Measurements from ENCODE around the gene ALG14.
A peak's percentile ranks its signal among the peaks of the same experiment; 100 is the strongest.
"Not testable (repeated sequence)": the region's sequence is repeated elsewhere in the genome, so short reads cannot be mapped to it uniquely, and the experiment has no call there.

ALG14 gene

GRCh38 chr1:95072117-95072516, 634 bp downstream of the ALG14 start:
- TF ChIP-seq ZNF274 (IDR thresholded peaks at IDR 0.05; ENCODE audit: low read depth, low read length): no peak
- H3K4me3 ChIP-seq (ENCODE audit: low read length): peak overlapping the region; percentile 77

- TF ChIP-seq ZNF274 (IDR thresholded peaks at IDR 0.05; ENCODE audit: low read depth, low read length): no peak
- no peak overlapping the region; the same call in 1 of the 2 replicates for H3K4me3 ChIP-seq (ENCODE audit: low read length)
Observed at GRCh38 chr1:95071539-95071938, 1.2 kb downstream of the ALG14 start.

GRCh38 chr1:95069710-95070093, 3.0 kb downstream of the ALG14 start:
- H3K4me3 ChIP-seq (ENCODE audit: low read length): no peak overlapping the region
- no peak for TF ChIP-seq ZNF274 (IDR thresholded peaks at IDR 0.05; ENCODE audit: low read depth, low read length)

GRCh38 chr1:95068956-95069709, 3.6 kb downstream of the ALG14 start:
- H3K4me3 ChIP-seq (ENCODE audit: low read length): no peak overlapping the region
- no peak for TF ChIP-seq ZNF274 (IDR thresholded peaks at IDR 0.05; ENCODE audit: low read depth, low read length)

- no peak for TF ChIP-seq ZNF274 (IDR thresholded peaks at IDR 0.05; ENCODE audit: low read depth, low read length)
- H3K4me3 ChIP-seq (ENCODE audit: low read length): no peak overlapping the region
Observed at GRCh38 chr1:95067568-95067967, 5.2 kb downstream of the ALG14 start.

- no peak for TF ChIP-seq ZNF274 (IDR thresholded peaks at IDR 0.05; ENCODE audit: low read depth, low read length)
- no peak overlapping the region for H3K4me3 ChIP-seq (ENCODE audit: low read length)
Observed at GRCh38 chr1:95067062-95067461, 5.7 kb downstream of the ALG14 start.

GRCh38 chr1:95061445-95062006, 11.2 kb downstream of the ALG14 start:
- H3K4me3 ChIP-seq (ENCODE audit: low read length): no peak overlapping the region
- no peak for TF ChIP-seq ZNF274 (IDR thresholded peaks at IDR 0.05; ENCODE audit: low read depth, low read length)

- no peak overlapping the region for H3K4me3 ChIP-seq (ENCODE audit: low read length)
- TF ChIP-seq ZNF274 (IDR thresholded peaks at IDR 0.05; ENCODE audit: low read depth, low read length): no peak
Observed at GRCh38 chr1:95058974-95059373, 13.8 kb downstream of the ALG14 start.

- TF ChIP-seq ZNF274 (IDR thresholded peaks at IDR 0.05; ENCODE audit: low read depth, low read length): no peak
- H3K4me3 ChIP-seq (ENCODE audit: low read length): no peak overlapping the region
Observed at GRCh38 chr1:95057351-95057750, 15.4 kb downstream of the ALG14 start.

GRCh38 chr1:95049935-95050334, 22.8 kb downstream of the ALG14 start:
- H3K4me3 ChIP-seq (ENCODE audit: low read length): no peak overlapping the region
- TF ChIP-seq ZNF274 (IDR thresholded peaks at IDR 0.05; ENCODE audit: low read depth, low read length): no peak

- TF ChIP-seq ZNF274 (IDR thresholded peaks at IDR 0.05; ENCODE audit: low read depth, low read length): no peak
- no peak overlapping the region for H3K4me3 ChIP-seq (ENCODE audit: low read length)
Observed at GRCh38 chr1:95048317-95048716, 24.4 kb downstream of the ALG14 start.

- not testable (repeated sequence) for H3K4me3 ChIP-seq (ENCODE audit: low read length)
Observed at GRCh38 chr1:95047624-95048023, 25.1 kb downstream of the ALG14 start.

GRCh38 chr1:95046359-95046758, 26.4 kb downstream of the ALG14 start:
- TF ChIP-seq ZNF274 (IDR thresholded peaks at IDR 0.05; ENCODE audit: low read depth, low read length): no peak
- no peak overlapping the region for H3K4me3 ChIP-seq (ENCODE audit: low read length)

- H3K4me3 ChIP-seq (ENCODE audit: low read length): no peak overlapping the region
- TF ChIP-seq ZNF274 (IDR thresholded peaks at IDR 0.05; ENCODE audit: low read depth, low read length): no peak
Observed at GRCh38 chr1:95043141-95043980, 29.4 kb downstream of the ALG14 start.

- no peak for TF ChIP-seq ZNF274 (IDR thresholded peaks at IDR 0.05; ENCODE audit: low read depth, low read length)
- no peak overlapping the region for H3K4me3 ChIP-seq (ENCODE audit: low read length)
Observed at GRCh38 chr1:95042286-95042685, 30.5 kb downstream of the ALG14 start.
